HepG2 (cell line): ENCODE data around the gene GMPR.

Experiments used
- HNRNPH1 ChIP-seq: fragments of 200-400 bp; formaldehyde crosslinking; optimal IDR thresholded peaks from 2 replicates; pipeline ENCODE3; 2017; ENCODE audit warnings: mild to moderate bottlenecking, low read depth, low read length
- TBL1XR1 ChIP-seq: fragments of 150-350 bp; IDR thresholded peaks from 2 replicates; pipeline ENCODE4 v1.6.1; 2014; ENCODE audit warnings: borderline replicate concordance, low read length; ENCODE audit not compliant: partially characterized antibody

DNA sequence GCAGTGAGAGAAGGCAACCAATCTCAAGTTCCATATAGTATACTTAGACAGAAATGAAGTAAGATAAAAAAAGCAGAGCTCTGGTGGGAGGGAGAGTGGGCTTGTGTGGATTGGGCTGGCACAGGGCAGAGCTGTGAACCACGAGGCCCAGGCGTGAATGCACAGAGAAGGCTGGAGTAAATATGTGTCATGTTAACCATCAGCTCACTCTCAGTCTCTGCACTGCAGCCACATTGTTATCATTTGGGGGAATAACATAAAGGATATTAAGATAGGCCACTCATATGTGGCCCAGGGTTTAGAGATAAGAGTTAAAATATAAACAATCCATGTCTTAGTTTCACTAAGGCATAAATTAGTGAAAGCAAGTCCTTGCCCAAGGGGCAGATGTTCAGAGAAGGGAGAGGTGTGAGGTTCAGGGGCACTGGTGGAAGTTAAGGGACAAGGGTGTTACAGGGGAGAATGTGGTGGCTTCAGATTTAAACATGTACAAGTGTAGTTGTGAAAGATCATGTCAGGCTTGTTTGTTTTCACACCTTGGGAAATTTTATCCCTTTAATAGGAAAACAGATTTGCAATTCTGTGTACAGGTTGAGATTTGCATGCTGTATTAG is 14.4 kb downstream of the GMPR start:
- TF ChIP-seq HNRNPH1 (no peak), TBL1XR1 (no peak)
